Vagina (tissue), 2 donors: ENCODE results near the gene PRRC2B. TPM values are rescaled to one million over a fixed set of nuclear protein-coding genes. Genes with fewer than 3 reads are reported as not detected.

Source experiments
- DNase-seq, 2 donors: peaks; one replicate each; pipeline ENCODE4 v3.0.0-alpha.2; 2017; ENCODE audit errors: extremely low spot score in 2 of 2
- H3K27ac ChIP-seq: fragments of 200-600 bp; sonication (generic); one replicate; pipeline ENCODE4 v1.5.1; 2019
- H3K27me3 ChIP-seq: fragments of 200-600 bp; sonication (generic); one replicate; pipeline ENCODE4 v1.5.1; 2019
- H3K36me3 ChIP-seq, 2 donors: fragments of 200-600 bp; sonication (generic); one replicate each; pipeline ENCODE4 v1.5.1; 2017 to 2019
- H3K4me1 ChIP-seq: fragments of 200-600 bp; sonication (generic); one replicate; pipeline ENCODE4 v1.5.1; 2019
- H3K4me3 ChIP-seq, 2 donors: fragments of 200-600 bp; sonication (generic); 1 replicate in 1 of 2; 2 replicates in 1 of 2; pipeline ENCODE4 v1.5.1; 2016 to 2019
- H3K9me3 ChIP-seq: fragments of 200-600 bp; sonication (generic); one replicate; pipeline ENCODE4 v1.5.1; 2019
- POLR2A ChIP-seq, 2 donors: fragments of 450-650 bp; IDR thresholded peaks; one replicate each; pipeline ENCODE4 v1.6.1; 2017; ENCODE audit warnings: antibody characterized with exemption in 2 of 2, mild to moderate bottlenecking in 2 of 2, moderate library complexity in 2 of 2
- POLR2AphosphoS5 ChIP-seq, 2 donors: sonication (generic); formaldehyde crosslinking; IDR thresholded peaks; one replicate each; pipeline ENCODE4 v1.9.0; 2017; ENCODE audit warnings: antibody characterized with exemption in 2 of 2, mild to moderate bottlenecking in 2 of 2, low read depth in 1 of 2; ENCODE audit not compliant: insufficient read depth in 1 of 2
- intact Hi-C: fragments of 100-400 bp; cut with DNase I; formaldehyde crosslinking; loops from one replicate; pipeline ENCODE4 v1.15.1; 2023
- total RNA-seq: library from RNA; depleted of rRNA; stranded (reverse); fragments of >200 nt; gene quantifications from one replicate; pipeline ENCODE4 v1.2.3, GENCODE V29; 2016
- TF ChIP-seq, protein P1 (sequence below), 3 experiments: fragments of 450-650 bp in 2 of 3; fragments of 200-600 bp in 1 of 3; sonication (generic) in 1 of 3; IDR thresholded peaks; one replicate each; pipeline ENCODE4 v1.5.1; 2017 to 2019; ENCODE audit warnings: antibody characterized with exemption in 3 of 3, mild to moderate bottlenecking in 2 of 3, moderate library complexity in 2 of 3

PRRC2B gene
- total RNA-seq, 1 donor from 2014 or later = 116 TPM

DNA sequence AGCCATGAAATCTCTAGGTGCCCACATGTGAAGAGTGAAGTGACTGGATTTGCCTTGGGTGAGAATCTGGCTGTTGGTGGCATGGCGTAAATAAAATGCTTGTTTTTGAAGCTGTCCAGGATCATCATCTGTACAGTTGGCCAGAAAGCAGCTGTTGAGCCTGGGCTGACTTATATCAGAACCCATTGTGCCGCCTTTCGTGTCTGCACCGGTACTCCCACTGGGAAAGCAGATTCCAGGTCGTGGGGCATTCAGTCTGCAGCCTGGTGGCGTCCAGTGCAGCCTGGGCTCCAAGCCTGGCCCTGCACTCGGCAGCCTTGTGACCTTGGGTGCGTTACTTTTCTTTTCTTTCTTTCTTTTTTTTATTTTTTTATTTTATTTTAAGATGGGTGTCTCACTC is 27.8 kb downstream of the PRRC2B start:
- H3K4me3 ChIP-seq = no peak overlapping the region
- no peak for DNase-seq
- no peak overlapping the region for H3K27ac ChIP-seq
- no peaks in the 10 kb centered on the region for H3K36me3 ChIP-seq
- H3K27me3 ChIP-seq = no peaks in the 10 kb centered on the region
- intact Hi-C loops = no loop called here
- H3K4me1 ChIP-seq = peaks cover 94% of the 10 kb centered on the region
- H3K9me3 ChIP-seq = no peaks in the 10 kb centered on the region
- TF ChIP-seq, protein P1, sequence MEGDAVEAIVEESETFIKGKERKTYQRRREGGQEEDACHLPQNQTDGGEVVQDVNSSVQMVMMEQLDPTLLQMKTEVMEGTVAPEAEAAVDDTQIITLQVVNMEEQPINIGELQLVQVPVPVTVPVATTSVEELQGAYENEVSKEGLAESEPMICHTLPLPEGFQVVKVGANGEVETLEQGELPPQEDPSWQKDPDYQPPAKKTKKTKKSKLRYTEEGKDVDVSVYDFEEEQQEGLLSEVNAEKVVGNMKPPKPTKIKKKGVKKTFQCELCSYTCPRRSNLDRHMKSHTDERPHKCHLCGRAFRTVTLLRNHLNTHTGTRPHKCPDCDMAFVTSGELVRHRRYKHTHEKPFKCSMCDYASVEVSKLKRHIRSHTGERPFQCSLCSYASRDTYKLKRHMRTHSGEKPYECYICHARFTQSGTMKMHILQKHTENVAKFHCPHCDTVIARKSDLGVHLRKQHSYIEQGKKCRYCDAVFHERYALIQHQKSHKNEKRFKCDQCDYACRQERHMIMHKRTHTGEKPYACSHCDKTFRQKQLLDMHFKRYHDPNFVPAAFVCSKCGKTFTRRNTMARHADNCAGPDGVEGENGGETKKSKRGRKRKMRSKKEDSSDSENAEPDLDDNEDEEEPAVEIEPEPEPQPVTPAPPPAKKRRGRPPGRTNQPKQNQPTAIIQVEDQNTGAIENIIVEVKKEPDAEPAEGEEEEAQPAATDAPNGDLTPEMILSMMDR (IDR thresholded peaks at IDR 0.05) = no peak
- no peak for TF ChIP-seq POLR2A (IDR thresholded peaks at IDR 0.05)
- TF ChIP-seq POLR2AphosphoS5 (IDR thresholded peaks at IDR 0.05; ENCODE audit: insufficient read depth in 1 of 2, low read depth in 1 of 2) = no peak

DNA sequence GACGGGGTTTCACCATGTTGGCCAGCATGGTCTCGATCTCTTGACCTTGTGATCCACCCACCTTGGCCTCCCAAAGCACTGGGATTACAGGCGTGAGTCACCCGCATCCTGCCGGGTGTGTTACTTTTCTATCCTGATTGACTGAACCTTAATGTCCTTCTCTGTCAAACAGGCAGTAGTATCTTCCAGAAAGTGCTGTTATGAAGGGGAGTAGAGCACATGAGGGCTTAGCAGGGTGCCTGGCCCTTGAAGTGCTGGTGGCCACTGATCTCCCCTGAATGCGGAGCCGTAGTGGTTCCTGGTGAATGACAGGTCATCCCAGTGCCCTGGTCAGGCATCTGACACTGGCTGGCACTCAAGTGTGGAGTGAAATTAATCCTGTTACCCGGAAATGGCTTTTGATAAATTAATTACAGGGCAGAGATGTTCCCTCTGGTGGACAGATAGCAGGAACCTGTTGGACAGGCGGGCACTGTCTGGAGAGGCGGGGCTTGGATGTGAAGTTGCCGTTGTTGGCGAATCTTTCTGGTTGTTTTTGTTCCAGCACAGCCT is 28.4 kb downstream of the PRRC2B start:
- DNase-seq = no peak
- peak overlapping the region; percentile 13 to 31 for H3K4me3 ChIP-seq

DNA sequence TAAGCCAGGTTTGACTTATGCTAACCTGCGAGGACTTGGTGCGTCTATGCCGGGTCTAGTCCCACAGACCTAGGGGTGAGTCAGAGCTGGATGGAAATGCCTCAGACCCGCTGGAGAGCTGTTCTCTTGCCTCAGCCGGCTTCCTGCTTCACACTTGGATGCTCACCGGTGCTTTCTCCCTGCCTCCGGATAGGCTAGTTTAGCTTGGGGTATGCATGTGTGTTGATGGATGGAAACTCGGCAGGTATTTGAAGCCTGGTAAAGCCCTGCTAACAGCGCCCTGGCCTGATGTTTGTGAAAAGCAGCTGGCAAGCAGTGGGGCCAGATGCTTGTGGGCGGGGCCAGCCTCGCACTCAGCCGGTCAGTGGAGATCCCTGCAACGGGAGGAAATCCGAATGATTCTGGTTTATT is 29.3 kb downstream of the PRRC2B start:
- no peaks in the 10 kb centered on the region for H3K36me3 ChIP-seq
- H3K9me3 ChIP-seq = no peaks in the 10 kb centered on the region
- no peaks in the 10 kb centered on the region for H3K27me3 ChIP-seq
- peak overlapping the region; percentile 13 to 31 for H3K4me3 ChIP-seq
- H3K27ac ChIP-seq = peak overlapping the region; percentile 55
- intact Hi-C loops = no loop called here
- no peak for DNase-seq
- peak; percentile 30 to 33 for TF ChIP-seq POLR2AphosphoS5 (IDR thresholded peaks at IDR 0.05; ENCODE audit: insufficient read depth in 1 of 2, low read depth in 1 of 2)
- TF ChIP-seq, protein P1 (IDR thresholded peaks at IDR 0.05) = no peak
- TF ChIP-seq POLR2A (IDR thresholded peaks at IDR 0.05) = no peak
- H3K4me1 ChIP-seq = peaks cover 86% of the 10 kb centered on the region

More for the DNA sequence above, 28.4 kb downstream of the PRRC2B start:
- H3K27ac ChIP-seq = peak overlapping the region; percentile 55
- TF ChIP-seq POLR2A (IDR thresholded peaks at IDR 0.05) (no peak), POLR2AphosphoS5 (IDR thresholded peaks at IDR 0.05; ENCODE audit: insufficient read depth in 1 of 2, low read depth in 1 of 2) (no peak)
- TF ChIP-seq, protein P1 (IDR thresholded peaks at IDR 0.05) = no peak
- no peaks in the 10 kb centered on the region for H3K36me3 ChIP-seq
- no peaks in the 10 kb centered on the region for H3K9me3 ChIP-seq
- intact Hi-C loops = no loop called here
- peaks cover 92% of the 10 kb centered on the region for H3K4me1 ChIP-seq
- H3K27me3 ChIP-seq = no peaks in the 10 kb centered on the region

DNA sequence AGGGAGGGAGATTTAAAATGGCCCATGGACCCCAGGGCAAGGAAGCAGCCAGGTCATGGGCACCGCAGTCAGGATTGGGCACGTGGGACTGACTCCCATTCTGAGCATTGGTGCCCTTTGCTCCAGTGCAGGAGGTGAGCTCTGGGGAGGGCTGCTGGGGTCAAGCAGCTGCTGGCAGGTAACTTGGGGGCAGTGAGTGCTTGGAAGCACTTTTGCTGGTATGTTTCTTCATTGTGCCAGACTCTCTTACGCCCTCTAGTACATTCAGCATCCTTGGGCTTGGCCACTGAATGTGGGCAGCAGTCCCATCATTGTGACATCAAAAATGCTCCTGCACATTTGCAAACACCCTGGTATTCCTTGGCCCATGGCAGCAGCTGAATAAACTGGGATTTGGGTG is 32.7 kb downstream of the PRRC2B start:
- H3K27me3 ChIP-seq = no peaks in the 10 kb centered on the region
- H3K4me1 ChIP-seq = peaks cover 73% of the 10 kb centered on the region
- no peaks in the 10 kb centered on the region for H3K36me3 ChIP-seq
- H3K9me3 ChIP-seq = no peaks in the 10 kb centered on the region
- TF ChIP-seq POLR2A (IDR thresholded peaks at IDR 0.05) (no peak), POLR2AphosphoS5 (IDR thresholded peaks at IDR 0.05; ENCODE audit: insufficient read depth in 1 of 2, low read depth in 1 of 2) (no peak)
- TF ChIP-seq, protein P1 (IDR thresholded peaks at IDR 0.05) = no peak
- H3K4me3 ChIP-seq = no peak overlapping the region
- no peak for DNase-seq
- H3K27ac ChIP-seq = no peak overlapping the region
- intact Hi-C loops = no loop called here

DNA sequence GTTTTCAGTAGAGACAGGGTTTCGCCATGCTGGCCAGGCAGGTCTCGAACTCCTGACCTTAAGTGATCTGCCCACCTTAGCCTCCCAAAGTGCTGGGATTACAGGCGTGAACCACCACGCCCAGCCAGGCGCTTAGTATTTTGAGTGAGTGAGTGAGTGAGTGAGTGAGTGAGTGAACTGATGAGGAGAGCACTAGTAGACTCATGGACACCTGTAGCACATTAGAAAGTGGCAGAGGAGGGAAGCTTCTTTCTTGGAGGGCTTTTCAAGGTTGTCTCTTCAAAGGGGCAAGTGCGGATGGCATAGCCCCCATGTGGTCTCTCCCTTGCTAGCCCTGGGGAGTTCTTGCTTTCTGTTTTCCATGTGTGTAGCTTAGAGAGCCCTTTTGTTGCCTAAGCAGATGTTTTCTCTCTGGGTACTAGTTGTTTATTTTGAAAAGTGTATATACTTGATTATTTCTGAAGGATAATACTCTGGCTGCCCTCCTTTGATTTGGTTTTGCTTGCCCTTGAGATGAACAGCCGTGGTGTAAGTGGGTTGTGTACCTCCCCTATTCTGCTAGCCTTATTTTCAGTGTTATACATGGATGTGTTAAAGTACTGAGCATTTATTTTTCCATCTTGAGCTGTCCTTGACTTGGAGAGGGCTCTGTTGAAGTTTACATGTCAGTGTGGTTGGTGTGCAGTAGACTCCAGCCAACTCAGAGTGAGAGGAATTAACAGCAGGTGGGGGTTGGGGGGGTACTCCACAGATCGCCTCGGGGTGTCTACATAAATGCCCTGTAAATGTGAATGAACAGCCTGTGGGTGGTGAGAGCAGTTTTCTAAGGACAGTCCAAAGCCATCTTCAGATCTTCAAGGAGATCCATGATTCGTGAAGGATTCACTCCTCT is 35.5 kb downstream of the PRRC2B start:
- TF ChIP-seq POLR2AphosphoS5 (IDR thresholded peaks at IDR 0.05; ENCODE audit: insufficient read depth in 1 of 2, low read depth in 1 of 2) = no peak
- no peak for TF ChIP-seq POLR2A (IDR thresholded peaks at IDR 0.05)
- TF ChIP-seq, protein P1 (IDR thresholded peaks at IDR 0.05) = no peak
- Histone ChIP-seq H3K9me3 (no peaks in the 10 kb centered on the region), H3K4me1 (peaks cover 63% of the 10 kb centered on the region), H3K27me3 (no peaks in the 10 kb centered on the region), H3K4me3 (no peak overlapping the region), H3K36me3 (peaks cover 4 to 26% of the 10 kb centered on the region in 2 donors), H3K27ac (no peak overlapping the region)
- intact Hi-C loops = no loop called here
- DNase-seq = no peak
